HL-60 (cell line): ENCODE data around the gene PLEKHO1.

Experiments
- DNase-seq, 2 experiments: peaks; one replicate each; pipeline ENCODE4 v3.0.0-alpha.2; 2010 to 2020; ENCODE audit warnings: low read depth in 1 of 2, low spot score in 1 of 2
- H3K27ac ChIP-seq: fragments of 250-450 bp; sonication (Bioruptor Pico); replicated peaks from 2 replicates; pipeline ENCODE4 v1.5.1; 2020; ENCODE audit warnings: mild to moderate bottlenecking, moderate library complexity
- H3K27me3 ChIP-seq: fragments of 250-450 bp; sonication (Bioruptor Pico); 2 replicates; pipeline ENCODE4 v1.5.1; 2021; ENCODE audit warnings: mild to moderate bottlenecking, moderate library complexity; ENCODE audit not compliant: insufficient read depth, poor library complexity, severe bottlenecking
- H3K4me3 ChIP-seq: replicated peaks from 2 replicates; pipeline ENCODE4 v1.5.1; 2011; ENCODE audit warnings: mild to moderate bottlenecking, control low read depth, low read length; ENCODE audit not compliant: insufficient read depth
- CTCF ChIP-seq: IDR thresholded peaks from one replicate; pipeline ENCODE4 v1.5.1; 2011; ENCODE audit warnings: low read length, control low read depth, inconsistent platforms; ENCODE audit not compliant: insufficient read depth
- GABPA ChIP-seq: IDR thresholded peaks from 2 replicates; pipeline ENCODE4 v1.6.1; 2012; ENCODE audit warnings: low read depth
- POLR2AphosphoS5 ChIP-seq: IDR thresholded peaks from 2 replicates; pipeline ENCODE4 v1.6.1; 2012; ENCODE audit warnings: low read depth
- REST ChIP-seq: IDR thresholded peaks from 2 replicates; pipeline ENCODE4 v1.6.1; 2012; ENCODE audit warnings: low read depth; ENCODE audit not compliant: insufficient replicate concordance
- SPI1 ChIP-seq: IDR thresholded peaks from 2 replicates; pipeline ENCODE4 v1.6.1; 2012; ENCODE audit warnings: low read depth, mild to moderate bottlenecking, borderline replicate concordance

PLEKHO1 gene

DNA sequence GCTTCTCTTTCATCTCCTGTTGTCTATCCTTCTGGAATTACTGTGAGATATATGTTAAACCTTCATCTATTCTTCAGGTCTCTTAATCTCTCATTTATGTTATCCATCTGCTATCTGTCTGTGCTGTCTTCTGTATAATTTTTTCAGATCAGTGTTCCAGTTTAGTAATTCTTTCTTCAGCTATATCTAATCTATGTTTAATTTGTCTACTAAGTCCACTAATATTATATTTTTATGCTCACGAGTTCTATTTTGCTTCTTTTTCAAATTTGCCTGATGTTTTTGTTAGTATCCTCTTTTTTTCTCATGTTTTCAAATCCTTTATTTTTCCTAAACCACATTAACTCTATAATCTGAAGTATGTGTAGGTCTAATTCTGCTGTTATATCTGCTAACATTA lies 34.6 kb upstream of the PLEKHO1 start:
- TF ChIP-seq GABPA (no peak), CTCF (no peak), REST (no peak), POLR2AphosphoS5 (no peak), SPI1 (no peak)
- Histone ChIP-seq H3K27ac (no peak overlapping the region), H3K27me3 (no peaks in the 10 kb centered on the region), H3K4me3 (no peak overlapping the region)
- no peak for DNase-seq

GRCh38 chr1:150118716-150119115 lies 31.0 kb upstream of the PLEKHO1 start:
- TF ChIP-seq POLR2AphosphoS5 (no peak), CTCF (no peak), GABPA (no peak), SPI1 (no peak), REST (no peak)
- peak in 1 of 2 experiments; percentile 3 for DNase-seq
- H3K27ac ChIP-seq, result no peak overlapping the region
- H3K4me3 ChIP-seq, result no peak overlapping the region
- no peaks in the 10 kb centered on the region for H3K27me3 ChIP-seq

DNA sequence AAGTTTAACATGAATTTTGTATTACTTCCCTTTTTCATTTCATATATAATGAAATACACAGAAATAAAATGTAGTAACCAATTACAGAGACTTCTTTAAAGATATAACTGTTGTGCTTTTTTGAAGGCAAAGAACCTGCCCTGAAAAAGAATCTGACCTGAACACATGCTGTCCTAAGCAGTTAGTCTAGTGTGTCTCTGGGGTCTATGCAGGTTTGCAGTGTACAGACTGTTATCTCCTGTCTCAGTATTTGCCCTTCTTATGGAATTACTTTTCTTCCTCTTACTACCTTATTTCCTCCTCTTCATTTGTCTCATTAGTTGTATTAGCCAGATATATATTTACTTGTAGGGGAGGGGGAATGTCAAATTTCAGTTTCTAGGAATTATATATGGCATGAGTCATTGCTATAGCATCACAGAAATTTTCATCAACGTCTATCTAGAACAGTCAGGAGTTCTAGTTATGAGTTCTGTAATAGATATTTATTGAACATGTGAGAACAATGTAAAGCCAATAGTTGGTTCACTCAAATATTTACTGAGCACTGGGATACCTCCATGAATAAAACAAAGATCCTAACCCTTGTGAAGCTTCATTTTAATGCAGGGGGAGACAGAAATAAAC lies 28.4 kb upstream of the PLEKHO1 start:
- TF ChIP-seq REST, result no peak
- no peak for TF ChIP-seq SPI1
- TF ChIP-seq POLR2AphosphoS5, result no peak
- no peak for TF ChIP-seq GABPA
- TF ChIP-seq CTCF, result no peak
- Histone ChIP-seq H3K27ac (no peak overlapping the region), H3K27me3 (no peaks in the 10 kb centered on the region), H3K4me3 (no peak overlapping the region)
- DNase-seq, result no peak
